Bronchial epithelial cell (primary cell): ENCODE measurements around the gene EIF2AK3. TPM values are rescaled to one million over a fixed set of nuclear protein-coding genes. Genes with fewer than 3 reads are reported as not detected.
"Not testable (repeated sequence)": the region's sequence is repeated elsewhere in the genome, so short reads cannot be mapped to it uniquely, and the experiment has no call there.

Source experiments
- DNase-seq: peaks from one replicate; pipeline ENCODE4 v3.0.0-alpha.2; 2010; ENCODE audit warnings: low read depth
- FAIRE-seq: peaks from 2 replicates; lab custom pipeline; 2011; peaks lifted over from hg19 to GRCh38; lab: Jason Lieb, UNC
- H3K27me3 ChIP-seq: 2 replicates; pipeline ENCODE4 v1.5.1; 2011; ENCODE audit warnings: low read length; ENCODE audit not compliant: control insufficient read depth, insufficient read depth
- H3K36me3 ChIP-seq: 2 replicates; pipeline ENCODE4 v1.5.1; 2011; ENCODE audit warnings: low read length; ENCODE audit not compliant: control insufficient read depth, insufficient read depth
- H3K4me3 ChIP-seq: 2 replicates; pipeline ENCODE4 v1.5.1; 2011; ENCODE audit warnings: mild to moderate bottlenecking, low read depth, low read length, control low read depth
- CTCF ChIP-seq: IDR thresholded peaks from 2 replicates; pipeline ENCODE4 v1.5.1; 2011; ENCODE audit warnings: mild to moderate bottlenecking, moderate library complexity, low read length, control low read depth, inconsistent platforms; ENCODE audit not compliant: insufficient read depth, severe bottlenecking
- total RNA-seq: library from RNA; depleted of rRNA; stranded (reverse); fragments of >200 nt; gene quantifications from 2 replicates; pipeline ENCODE4 v1.2.1, GENCODE V29; 2014

The EIF2AK3 gene
- total RNA-seq, 1 donor from 2014 or later, result 29.7 TPM

GRCh38 chr2:88657131-88657530 is 29.9 kb upstream of the EIF2AK3 start:
- no peak overlapping the region for H3K4me3 ChIP-seq
- no peak for TF ChIP-seq CTCF
- DNase-seq (peak; percentile 20), FAIRE-seq (no peak)
- no peaks in the 10 kb centered on the region for H3K27me3 ChIP-seq
- no peaks in the 10 kb centered on the region for H3K36me3 ChIP-seq

- no peak for TF ChIP-seq CTCF
- H3K27me3 ChIP-seq, result no peaks in the 10 kb centered on the region
- FAIRE-seq (no peak), DNase-seq (no peak)
- no peaks in the 10 kb centered on the region for H3K36me3 ChIP-seq
- H3K4me3 ChIP-seq, result no peak overlapping the region
Observed at GRCh38 chr2:88656690-88657089, 29.4 kb upstream of the EIF2AK3 start.

- DNase-seq, result peak; percentile 67
- Histone ChIP-seq H3K27me3 (no peaks in the 10 kb centered on the region), H3K4me3 (no peak overlapping the region), H3K36me3 (no peaks in the 10 kb centered on the region)
- FAIRE-seq, result no peak
- no peak for TF ChIP-seq CTCF
Observed at GRCh38 chr2:88654714-88655113, 27.4 kb upstream of the EIF2AK3 start.

GRCh38 chr2:88651646-88652045 is 24.4 kb upstream of the EIF2AK3 start:
- no peak overlapping the region for H3K4me3 ChIP-seq
- TF ChIP-seq CTCF, result no peak
- H3K27me3 ChIP-seq, result no peaks in the 10 kb centered on the region
- DNase-seq, result no peak
- FAIRE-seq, result peak; percentile 32
- no peaks in the 10 kb centered on the region for H3K36me3 ChIP-seq

GRCh38 chr2:88645291-88645882 is 18.1 kb upstream of the EIF2AK3 start:
- not testable (repeated sequence) for H3K4me3 ChIP-seq, H3K27me3 ChIP-seq, DNase-seq, FAIRE-seq, H3K36me3 ChIP-seq

- TF ChIP-seq CTCF, result no peak
- no peaks in the 10 kb centered on the region for H3K27me3 ChIP-seq
- DNase-seq (no peak), FAIRE-seq (no peak)
- no peaks in the 10 kb centered on the region for H3K36me3 ChIP-seq
- no peak overlapping the region for H3K4me3 ChIP-seq
Observed at GRCh38 chr2:88642278-88642677, 15.0 kb upstream of the EIF2AK3 start.
